Heart left ventricle (tissue), 16 donors: ENCODE measurements around the gene SLC17A2. TPM values are rescaled to one million over a fixed set of nuclear protein-coding genes. Genes with fewer than 3 reads are reported as not detected.
"Not testable (repeated sequence)": the region's sequence is repeated elsewhere in the genome, so short reads cannot be mapped to it uniquely, and the experiment has no call there.

ENCODE experiments used
- ATAC-seq, 4 donors: fragments of 200-7000 bp; cut with Tn5 transposase; one replicate each; pipeline ENCODE4 v1.9.1; 2020 to 2022; ENCODE audit warnings: moderate library complexity in 4 of 4, mild to moderate bottlenecking in 3 of 4, moderate number of reproducible peaks in 1 of 4
- DNase-seq, 5 donors: peaks; one replicate each; pipeline ENCODE4 v3.0.0-alpha.2; 2020
- H3K27ac ChIP-seq, 12 donors: fragments of 200-600 bp; sonication (generic) in 4 of 12; one replicate each; pipeline versions ENCODE4 v1.5.0 to v1.8.0; 2016 to 2022; ENCODE audit warnings: mild to moderate bottlenecking in 2 of 12
- H3K27me3 ChIP-seq, 9 donors: fragments of 200-600 bp; sonication (generic) in 2 of 9; one replicate each; pipeline versions ENCODE4 v1.5.1 to v1.8.0; 2016 to 2022; ENCODE audit warnings: mild to moderate bottlenecking in 3 of 9
- H3K36me3 ChIP-seq, 9 donors: fragments of 200-600 bp; sonication (generic) in 2 of 9; one replicate each; pipeline versions ENCODE4 v1.5.0 to v1.8.0; 2018 to 2022; ENCODE audit warnings: mild to moderate bottlenecking in 2 of 9
- H3K4me1 ChIP-seq, 12 donors: fragments of 200-600 bp; sonication (generic) in 4 of 12; one replicate each; pipeline versions ENCODE4 v1.5.0 to v1.8.0; 2016 to 2022; ENCODE audit warnings: mild to moderate bottlenecking in 3 of 12
- H3K4me3 ChIP-seq, 12 donors: fragments of 200-600 bp; sonication (generic) in 4 of 12; one replicate each; pipeline versions ENCODE4 v1.5.0 to v1.8.0; 2017 to 2022; ENCODE audit warnings: mild to moderate bottlenecking in 9 of 12, moderate library complexity in 4 of 12
- H3K9me3 ChIP-seq, 12 donors: fragments of 200-600 bp; sonication (generic) in 4 of 12; one replicate each; pipeline versions ENCODE4 v1.5.0 to v1.8.0; 2016 to 2022; ENCODE audit warnings: mild to moderate bottlenecking in 1 of 12
- CTCF ChIP-seq, 12 donors: fragments of 200-600 bp; sonication (generic) in 4 of 12; IDR thresholded peaks; one replicate each; pipeline versions ENCODE4 v1.5.0 to v1.8.0; 2018 to 2022; ENCODE audit warnings: antibody characterized with exemption in 12 of 12, mild to moderate bottlenecking in 5 of 12
- POLR2A ChIP-seq, 2 donors: fragments of 450-650 bp; IDR thresholded peaks; one replicate each; pipeline ENCODE4 v1.6.1; 2017; ENCODE audit warnings: antibody characterized with exemption in 2 of 2, mild to moderate bottlenecking in 2 of 2, moderate library complexity in 2 of 2
- WGBS, 4 donors: extraction: QIAGEN DNeasy Blood & Tissue Kit in 2 of 4; methylation state at CpG; one replicate each; pipeline versions ENCODE4 v1.1.5 to v1.1.7; 2013 to 2018; 5-methylcytosine and 5-hydroxymethylcytosine counted together
- intact Hi-C, 10 donors: fragments of 100-400 bp; cut with DNase I; formaldehyde crosslinking; loops; one replicate each; pipeline versions ENCODE4 v1.11.1 to v1.14.2; 2022
- polyA plus RNA-seq, 2 donors: library from polyadenylated mRNA; stranded (reverse); fragments of 200-250 nt; gene quantifications; one replicate each; pipeline ENCODE4 v1.2.3, GENCODE V29; 2013
- total RNA-seq, 9 donors: library from RNA; depleted of rRNA in 2 of 9; stranded (reverse); fragments of >200 nt in 2 of 9; fragmentation: NEBNext Ultra II Directional in 3 of 9; extraction: Animal tissue kit (Norgen Biotek cat#: 25700) in 3 of 9; gene quantifications; one replicate each; pipeline versions ENCODE4 v1.1.0 to v1.2.4, GENCODE V29; 2016 to 2023
- donor health status: ischemic (EF 13 %, LVEDD 7.1; RV severe dilation, severe dysfunction).
- donor health status: healthy with polysubstance abuse.
- donor health status: DM: no; HTN: yes; CAD: no.
- donor health status: DM: no; HTN: no; CAD: no.
- donor health status: ischemic (EF 25% LVEDD 6.9; RV normal size, moderate dysfunction).
- donor health status: ischemic (EF 25% LVEDD 5.7; RV mildly dilated, moderate dysfunction).
- donor health status: healthy.
- donor health status: DM: yes; HTN: yes; CAD: no.
- donor health status: ischemic (EF 35%, LVEDD 5.7; RV mildly dilated, moderate dysfunction).
- donor health status: nonischemic (EF 11% LVEDD 7.7; RV severe dilation, severe dysfunction).
- donor health status: DM: yes; HTN: yes; CAD: no.
- donor health status: PGD.
- donor health status: ischemic (EF 29% LVEDD 5.4; RV normal size, mild dysfunction).
- donor health status: nonischemic (EF 23%, LVEDD 6.1; RV moderate dilation, normal function).

Gene SLC17A2
- total and polyA plus RNA-seq, 11 donors: not detected

DNA sequence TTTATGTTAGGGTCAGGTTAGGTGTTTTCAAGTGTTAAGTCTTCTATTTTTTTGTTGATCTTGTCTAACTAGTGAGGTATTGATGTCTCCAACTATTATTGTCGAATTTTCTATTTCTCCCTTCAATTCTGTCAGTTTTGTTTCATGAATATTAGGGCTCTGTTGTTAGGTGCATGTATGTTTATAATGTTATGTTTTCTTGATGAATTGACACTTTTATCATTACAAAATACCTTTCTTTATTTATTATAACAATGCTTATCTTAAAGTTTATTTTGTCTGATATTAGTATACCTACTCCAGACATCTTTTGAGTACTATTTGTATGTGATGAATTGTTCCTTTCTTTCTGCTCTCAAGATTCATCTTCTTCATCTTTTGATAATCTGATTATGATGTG is 19.2 kb upstream of the SLC17A2 start:
- Histone ChIP-seq H3K4me3 (no peak overlapping the region), H3K9me3 (peaks cover 0 to 8% (median 0%) of the 10 kb centered on the region in 12 donors), H3K27ac (no peak overlapping the region), H3K27me3 (no peaks in the 10 kb centered on the region), H3K36me3 (no peaks in the 10 kb centered on the region), H3K4me1 (peaks cover 0 to under 1% (median 0%) of the 10 kb centered on the region in 12 donors)
- WGBS, 4 donors: 73 to 87% (median 83%) methylated on average over 1 of the region's 1 CpG
- DNase-seq (no peak), ATAC-seq (no peak)
- TF ChIP-seq CTCF (IDR thresholded peaks at IDR 0.05) (no peak), POLR2A (IDR thresholded peaks at IDR 0.05) (no peak)
- intact Hi-C loops: no loop called here

- ATAC-seq, H3K27me3 ChIP-seq, H3K36me3 ChIP-seq, H3K9me3 ChIP-seq, DNase-seq, intact Hi-C loops, H3K27ac ChIP-seq, H3K4me3 ChIP-seq, H3K4me1 ChIP-seq: not testable (repeated sequence)
- 90 to 97% (median 93%) methylated on average over 3 of the region's 3 CpGs for WGBS, 4 donors
These were observed 17.0 kb upstream of the SLC17A2 start for GRCh38 chr6:25947492-25947891.

GRCh38 chr6:25946631-25947030 is 16.1 kb upstream of the SLC17A2 start:
- 85 to 97% (median 93%) methylated on average over 2 of the region's 2 CpGs for WGBS, 4 donors
- no peak for DNase-seq
- no peak overlapping the region for H3K4me3 ChIP-seq
- TF ChIP-seq POLR2A (IDR thresholded peaks at IDR 0.05): no peak
- TF ChIP-seq CTCF (IDR thresholded peaks at IDR 0.05): no peak
- H3K4me1 ChIP-seq: peaks cover 0 to 3% (median 0%) of the 10 kb centered on the region in 12 donors
- peaks cover 0 to 8% (median 0%) of the 10 kb centered on the region in 12 donors for H3K9me3 ChIP-seq
- intact Hi-C loops: no loop called here
- H3K27me3 ChIP-seq: no peaks in the 10 kb centered on the region
- no peak overlapping the region for H3K27ac ChIP-seq
- H3K36me3 ChIP-seq: no peaks in the 10 kb centered on the region
- ATAC-seq: no peak

DNA sequence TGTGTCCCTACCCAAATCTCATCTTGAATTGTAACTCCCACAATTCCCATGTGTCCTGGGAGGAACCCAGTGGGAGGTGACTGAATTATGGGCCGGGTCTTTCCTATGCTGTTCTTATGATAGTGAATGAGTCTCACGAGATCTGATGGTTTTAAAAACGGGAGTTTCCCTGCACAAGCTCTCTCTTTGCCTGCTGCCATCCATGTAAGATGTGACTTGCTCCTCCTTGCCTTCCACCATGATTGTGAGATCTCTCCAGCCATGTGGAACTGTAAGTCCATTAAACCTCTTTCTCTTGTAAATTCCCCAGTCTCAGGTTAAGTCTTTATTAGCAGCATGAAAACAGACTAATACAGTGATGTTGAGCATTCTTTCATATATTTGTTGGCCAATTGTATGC is 15.2 kb upstream of the SLC17A2 start:
- H3K4me3 ChIP-seq, intact Hi-C loops, DNase-seq, H3K4me1 ChIP-seq, H3K27me3 ChIP-seq, H3K9me3 ChIP-seq, ATAC-seq, H3K36me3 ChIP-seq, H3K27ac ChIP-seq: not testable (repeated sequence)
- 82 to 90% (median 84%) methylated on average over 3 of the region's 3 CpGs for WGBS, 4 donors

DNA sequence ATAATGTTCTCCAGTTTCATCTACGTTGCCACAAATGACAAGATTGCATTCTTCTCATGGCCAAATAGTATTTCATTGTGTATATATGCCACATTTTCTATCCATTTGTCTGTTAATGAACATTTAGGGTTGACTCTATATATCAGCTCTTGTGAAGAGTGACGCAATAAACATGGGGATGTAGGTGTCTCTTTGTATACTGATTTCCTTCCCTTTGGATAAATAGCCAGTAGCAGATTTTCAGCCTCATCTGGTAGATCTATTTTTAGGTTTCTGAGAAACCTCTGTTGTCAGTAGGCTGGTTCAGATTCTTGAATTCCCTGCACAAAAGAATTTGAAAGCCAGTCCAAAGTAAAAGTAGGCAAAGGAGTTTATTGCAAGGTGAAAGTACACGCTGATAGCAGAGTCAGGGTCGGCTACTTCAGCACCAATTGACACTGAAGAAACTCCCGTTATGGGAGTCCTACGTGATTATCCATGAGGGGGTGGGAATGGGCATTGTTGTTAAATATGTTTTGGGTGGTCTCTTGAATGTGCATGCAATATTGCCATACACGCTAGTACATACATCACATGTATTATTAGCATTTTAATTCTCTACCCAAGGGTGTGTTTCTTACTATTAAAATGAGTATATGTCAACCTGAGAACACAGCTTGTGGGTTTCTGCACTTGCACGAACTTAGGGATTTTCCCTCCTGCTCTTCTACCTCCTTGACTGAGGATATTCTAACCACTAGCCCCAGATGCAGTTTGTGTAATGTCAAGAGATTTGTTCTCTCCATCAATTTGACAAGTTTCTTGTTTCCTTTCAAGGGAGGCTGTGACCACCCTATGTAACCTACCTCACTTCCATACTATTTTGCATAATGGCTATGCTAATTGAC is 14.4 kb upstream of the SLC17A2 start:
- DNase-seq (no peak), ATAC-seq (no peak)
- Histone ChIP-seq H3K36me3 (no peaks in the 10 kb centered on the region), H3K27ac (no peak overlapping the region), H3K4me3 (no peak overlapping the region), H3K9me3 (peaks cover 0 to 7% (median 0%) of the 10 kb centered on the region in 12 donors), H3K4me1 (peaks cover 0 to 3% (median 0%) of the 10 kb centered on the region in 12 donors), H3K27me3 (no peaks in the 10 kb centered on the region)
- WGBS, 4 donors: 49 to 53% (median 52%) methylated on average over 8 of the region's 8 CpGs
- intact Hi-C loops: loop anchor here in 3 of 10 donors (5.0 kb wide), 2 partner anchors 158 to 678 kb away; no protein-coding TSS in a partner anchor
- no peak for TF ChIP-seq CTCF (IDR thresholded peaks at IDR 0.05)
- TF ChIP-seq POLR2A (IDR thresholded peaks at IDR 0.05): no peak
